ENCODE data around the gene CHD5.

The CHD5 gene

GRCh38 chr1:6109688-6110087, 70.4 kb downstream of the CHD5 start:
- no peak for DNase-seq

DNA sequence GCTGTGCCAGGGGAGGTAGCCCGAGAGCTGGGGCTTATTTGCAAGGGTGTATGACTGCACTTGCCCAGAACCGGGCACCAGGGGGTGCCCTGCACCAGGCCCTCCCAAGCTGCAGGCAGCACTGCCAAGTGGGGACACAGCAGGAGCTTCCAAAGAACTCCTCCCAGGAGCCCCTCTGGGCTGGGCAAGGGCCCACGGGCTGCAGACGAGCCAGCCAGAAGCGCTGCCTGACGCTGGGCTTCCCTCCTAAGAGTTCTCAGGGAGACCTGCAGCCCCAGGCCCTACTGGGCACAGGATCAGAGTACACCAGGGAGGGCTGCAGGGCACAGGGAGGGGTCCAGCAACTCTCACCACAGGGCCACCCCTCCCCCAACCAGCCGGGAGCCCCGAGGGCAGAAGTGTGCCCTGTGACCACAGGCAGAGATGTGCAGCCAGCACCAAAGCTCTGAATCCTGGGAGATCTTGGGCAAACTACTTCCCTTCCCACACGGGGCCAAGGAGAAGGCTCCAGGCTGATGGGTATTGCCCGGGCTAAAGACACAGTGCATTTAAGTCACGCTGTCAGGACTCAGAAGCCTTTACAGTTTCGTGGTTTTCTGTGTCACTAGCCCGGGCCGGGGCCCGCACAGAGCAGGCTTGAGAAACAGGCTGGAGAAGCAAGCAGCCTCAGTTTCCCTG, 71.0 kb downstream of the CHD5 start:
- no peak for DNase-seq

DNA sequence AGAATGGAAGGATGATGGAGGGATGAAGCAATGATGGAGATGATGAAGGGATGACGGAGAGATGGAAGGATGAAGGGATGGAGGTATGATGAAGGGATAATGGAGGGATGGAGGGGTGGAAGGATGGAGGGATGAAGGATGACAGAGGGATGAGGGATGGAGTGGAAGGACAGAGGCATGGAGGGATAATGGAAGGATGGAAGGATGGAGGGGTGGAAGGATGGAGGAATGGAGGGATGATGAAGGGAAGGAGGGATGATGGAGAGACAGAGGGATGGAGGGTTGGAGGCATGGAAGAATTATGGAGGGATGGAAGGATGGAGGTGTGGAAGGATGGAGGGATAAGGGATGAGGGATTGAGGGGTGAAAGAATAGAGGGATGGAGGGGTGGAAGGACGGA, 71.6 kb downstream of the CHD5 start:
- DNase-seq = no peak

GRCh38 chr1:6107409-6108356, 72.4 kb downstream of the CHD5 start:
- DNase-seq = no peak

- no peak for DNase-seq
Measured at GRCh38 chr1:6106977-6107376, 73.1 kb downstream of the CHD5 start.

DNA sequence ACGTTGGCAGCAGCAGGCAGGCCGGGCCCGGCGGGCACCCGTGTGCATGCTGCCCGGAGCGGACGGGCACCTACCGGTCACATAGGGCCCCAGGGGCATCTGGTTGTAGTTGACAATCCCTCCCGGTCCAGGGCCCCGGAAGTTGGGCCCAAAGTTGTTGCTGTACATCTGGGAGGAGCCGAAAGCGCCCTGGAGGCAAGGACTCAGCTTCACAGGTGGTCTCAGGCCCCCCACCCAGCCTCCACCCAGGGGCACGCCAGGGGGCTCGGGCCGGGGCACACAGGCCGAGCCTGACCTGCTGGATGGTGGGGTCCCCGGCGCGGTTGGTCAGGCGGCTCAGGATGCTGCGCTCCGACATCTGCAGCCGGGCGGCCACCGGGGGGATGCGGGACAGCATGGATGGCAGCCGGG, 73.8 kb downstream of the CHD5 start:
- DNase-seq = no peak

DNA sequence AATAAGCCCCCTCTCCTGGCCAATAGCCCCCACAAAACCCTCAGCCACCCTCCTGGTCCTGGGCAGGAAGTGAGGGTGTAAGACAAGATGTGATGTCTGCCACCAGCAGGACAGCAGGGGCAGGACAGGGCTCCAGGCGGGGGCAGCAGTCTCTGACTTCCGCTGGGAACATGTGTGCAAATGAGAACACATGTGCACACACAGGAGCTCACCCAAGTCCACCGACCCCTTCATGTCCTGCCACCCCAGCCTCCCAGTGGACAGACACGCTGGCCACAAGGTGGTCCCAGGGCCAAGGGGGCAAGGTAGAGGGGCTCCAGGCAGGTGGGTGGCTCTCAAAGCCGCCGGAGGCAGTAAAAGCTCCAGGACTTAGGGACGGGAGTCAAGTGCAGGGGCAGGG, 74.4 kb downstream of the CHD5 start:
- no peak for DNase-seq

GRCh38 chr1:6105218-6105679, 74.9 kb downstream of the CHD5 start:
- DNase-seq = no peak

- DNase-seq = no peak
Measured at GRCh38 chr1:6104631-6105030, 75.5 kb downstream of the CHD5 start.

DNA sequence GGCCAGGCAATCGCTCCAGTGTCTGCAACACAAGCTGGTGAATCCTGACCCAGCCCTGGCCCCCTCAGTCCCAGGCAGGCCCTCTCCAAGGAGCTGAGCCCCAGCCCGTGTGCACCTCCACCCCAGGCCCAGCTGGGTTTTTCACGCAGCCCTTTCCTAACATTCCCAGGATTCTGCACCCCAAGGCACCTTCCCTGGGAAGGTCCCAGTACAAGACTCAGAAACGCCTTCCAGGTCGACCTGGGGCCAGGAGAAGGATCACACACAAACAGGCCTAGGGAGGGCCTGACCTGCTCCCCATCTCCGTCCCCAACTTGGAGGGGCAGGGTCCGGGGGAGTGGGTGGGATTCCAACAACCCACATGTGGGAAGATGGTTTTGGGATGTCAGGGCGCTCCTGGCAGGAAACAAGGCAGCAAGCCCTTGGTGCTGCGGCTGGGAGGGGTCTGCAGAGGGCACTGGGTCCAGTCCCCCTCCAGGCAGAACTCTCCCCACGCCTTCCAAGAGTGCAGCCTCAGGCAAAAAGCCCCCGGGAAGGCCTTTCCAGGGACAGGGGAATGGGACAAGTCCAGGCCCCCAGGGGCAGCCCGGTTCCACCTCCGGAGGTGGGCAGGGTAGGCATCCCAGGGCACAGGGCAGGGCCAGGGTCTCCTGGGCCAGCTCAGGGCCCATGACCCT, 76.1 kb downstream of the CHD5 start:
- DNase-seq = no peak

DNA sequence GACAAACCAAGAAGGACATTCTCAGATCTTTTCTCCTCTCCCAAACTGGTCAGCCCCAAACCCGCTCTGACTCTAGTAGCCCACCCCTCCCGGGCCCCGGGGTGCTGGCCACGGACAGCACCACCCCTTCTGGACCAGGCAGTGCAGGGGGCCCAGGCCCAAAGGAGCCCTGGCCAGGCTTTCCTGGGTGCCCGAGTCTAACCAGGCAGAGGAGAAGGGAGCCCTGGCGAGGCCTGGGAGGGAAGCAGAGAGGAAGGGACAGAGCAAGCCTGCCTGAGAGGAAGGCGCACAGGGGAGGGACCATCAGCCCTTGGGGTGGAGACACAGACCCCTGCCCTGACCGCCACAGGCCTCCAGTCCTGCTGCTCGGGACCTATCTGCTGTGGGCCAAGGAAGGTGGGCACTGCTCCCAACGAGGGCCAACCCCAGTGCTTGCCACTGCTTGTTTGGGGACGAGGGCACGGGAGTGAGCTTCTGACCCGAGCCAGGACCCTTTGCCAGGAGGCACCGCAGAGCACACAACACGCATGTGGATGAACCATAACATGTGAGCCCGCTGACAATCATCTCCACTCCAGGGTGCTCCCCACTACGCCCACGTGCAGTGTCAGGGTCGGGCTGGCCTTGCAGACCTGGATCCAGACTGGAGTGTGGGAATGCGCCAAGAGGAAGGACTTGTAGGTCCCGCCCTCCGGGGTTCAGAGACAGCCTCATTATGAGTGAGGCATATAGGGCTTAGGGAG, 76.8 kb downstream of the CHD5 start:
- DNase-seq = no peak

- DNase-seq = no peak
Measured at GRCh38 chr1:6102532-6102845, 77.6 kb downstream of the CHD5 start.

GRCh38 chr1:6101826-6102531, 78.1 kb downstream of the CHD5 start:
- no peak for DNase-seq

DNA sequence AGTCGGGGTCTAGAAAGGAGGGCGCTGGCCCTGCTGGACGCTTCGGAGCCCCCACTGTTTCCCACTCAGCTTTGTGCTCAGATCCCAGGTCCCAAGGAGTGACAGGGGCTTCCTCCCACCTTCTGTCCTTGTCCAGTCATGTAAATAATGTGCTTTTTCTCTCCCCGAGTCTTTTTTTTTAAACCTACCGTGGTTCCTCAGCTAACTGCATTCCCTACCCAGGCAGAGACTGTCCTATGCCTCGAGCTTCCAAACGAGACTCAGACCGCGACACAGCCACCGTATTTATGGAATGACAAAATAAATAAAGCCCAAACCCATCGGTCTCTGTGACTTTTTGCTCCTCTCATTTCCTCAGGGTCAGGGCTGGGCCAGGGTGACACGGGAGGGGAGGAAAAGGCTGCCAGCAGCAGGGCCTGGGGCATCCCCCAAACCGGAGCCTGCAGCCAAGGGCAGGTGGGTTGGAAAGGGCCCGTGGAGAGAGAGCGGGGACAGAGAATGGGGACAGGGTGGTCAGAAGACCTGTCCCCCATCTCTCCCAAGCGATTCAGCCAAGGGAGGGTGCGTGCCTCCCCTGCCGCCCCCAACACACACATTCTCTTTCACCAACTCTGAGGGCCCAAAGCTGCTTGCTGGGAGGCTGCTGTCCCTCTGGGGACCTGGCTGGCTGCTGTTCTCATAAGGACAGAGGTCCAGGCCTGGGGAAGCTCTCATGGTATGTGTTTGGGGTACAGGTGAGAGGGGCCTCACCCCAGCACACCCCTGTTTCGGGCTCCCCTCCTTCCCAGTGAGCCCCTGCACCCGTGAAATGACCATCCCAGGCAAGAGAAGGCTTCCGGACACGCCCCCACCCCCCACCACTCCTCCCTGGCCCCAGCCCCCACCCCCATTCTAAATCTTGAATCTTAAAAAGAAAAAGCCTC, 79.0 kb downstream of the CHD5 start:
- DNase-seq = no peak

DNA sequence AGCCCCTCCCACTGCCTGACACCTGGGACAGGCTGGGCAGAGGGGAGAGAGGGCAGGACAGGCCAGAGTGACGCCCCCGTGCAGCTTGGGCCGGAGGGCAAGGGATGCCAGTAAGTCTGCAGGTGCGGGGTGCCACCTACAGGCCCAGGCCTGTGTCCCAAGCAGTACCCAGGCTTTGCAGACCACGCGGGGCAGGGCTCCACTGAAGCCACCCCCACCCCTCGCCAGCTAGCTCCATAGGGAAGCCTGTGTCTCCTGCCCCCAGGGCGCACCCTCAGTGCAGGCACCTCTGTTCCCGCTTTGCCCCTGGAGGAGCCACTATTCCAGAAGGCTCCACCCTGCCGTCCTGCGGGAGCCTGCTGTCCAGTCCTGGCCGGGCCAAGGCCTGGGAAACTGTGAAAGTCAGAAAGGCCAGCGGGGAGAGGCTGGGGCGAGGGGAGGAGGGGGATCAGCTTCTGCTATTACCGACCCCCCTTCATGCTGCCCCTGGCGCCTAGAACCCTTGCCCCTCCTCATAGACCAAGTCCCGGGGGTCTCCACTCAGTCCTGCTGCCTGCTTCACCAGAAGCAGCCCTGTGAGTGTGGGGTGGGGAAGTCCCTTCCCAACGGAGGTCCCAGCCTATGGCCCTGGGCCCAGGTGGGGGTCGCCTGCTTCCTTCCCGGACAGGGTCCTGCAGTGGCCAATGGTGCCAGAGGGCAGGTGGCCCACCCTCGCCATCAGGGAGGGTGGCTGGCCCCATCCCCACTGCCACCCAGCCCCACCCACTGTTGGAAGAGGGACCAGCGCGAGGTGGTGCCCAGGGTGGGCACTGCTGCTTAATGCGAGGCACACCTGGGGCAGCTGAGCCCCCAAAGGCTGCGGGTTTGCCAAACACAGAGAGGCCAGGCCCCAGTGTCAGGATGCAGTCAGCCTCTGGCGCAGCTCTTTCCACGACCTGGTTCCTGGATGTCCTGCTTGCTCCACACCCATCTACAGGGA, 80.0 kb downstream of the CHD5 start:
- no peak for DNase-seq

- DNase-seq = no peak
Measured at GRCh38 chr1:6099297-6099696, 80.8 kb downstream of the CHD5 start.

- no peak for DNase-seq
Measured at GRCh38 chr1:6098303-6099215, 81.6 kb downstream of the CHD5 start.

- DNase-seq = no peak
Measured at GRCh38 chr1:6097824-6098223, 82.3 kb downstream of the CHD5 start.

DNA sequence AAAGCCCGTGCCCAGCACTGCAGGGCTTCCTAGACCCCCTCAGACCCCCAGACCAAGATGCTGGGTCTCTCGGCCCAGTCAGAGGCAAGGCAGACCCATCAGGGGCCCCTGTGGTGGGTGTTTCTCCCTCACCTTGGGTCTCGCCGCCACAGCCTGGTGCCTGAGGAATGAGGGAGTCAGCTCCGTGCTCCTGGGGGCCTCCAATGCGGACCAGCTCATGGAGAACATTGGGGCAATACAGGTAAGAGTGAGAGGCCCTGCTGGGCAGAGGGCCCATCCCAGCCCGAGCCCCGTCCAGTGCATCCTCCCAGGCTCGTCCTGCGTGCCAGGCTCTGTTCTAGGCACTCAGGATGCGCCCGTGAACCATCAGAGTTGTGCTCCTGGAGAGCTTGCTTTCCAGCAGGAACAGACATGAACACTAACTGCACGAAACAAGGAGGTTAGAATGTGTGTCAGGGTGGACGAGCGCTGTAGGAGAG, 83.0 kb downstream of the CHD5 start:
- DNase-seq = no peak

All from activated CD4-positive, alpha-beta T cell treated with anti-CD3 and anti-CD28 coated beads for 1 hour (primary cell).